HEK293 (cell line): ENCODE measurements around the gene HLA-G.

ENCODE experiments used
- CTCF ChIA-PET: fragments of 350-600 bp; formaldehyde crosslinking; extraction: SDS; loops from one replicate; lab custom pipeline; 2021; ENCODE audit warnings: antibody characterized with exemption; lab: Yijun Ruan, JAX
- POLR2A ChIA-PET: fragments of 300-600 bp; formaldehyde crosslinking; extraction: SDS; loops from one replicate; lab custom pipeline; 2020; ENCODE audit warnings: antibody characterized with exemption, inconsistent platforms; lab: Yijun Ruan, JAX
- H3K27ac ChIP-seq: fragments of 200-500 bp; sonication (Bioruptor generic); 2 replicates; pipeline ENCODE4 v1.5.1; 2014; ENCODE audit warnings: low read depth, low read length, control low read depth, inconsistent platforms; ENCODE audit errors: extremely low read depth
- H3K36me3 ChIP-seq, 2 experiments: fragments of 200-500 bp in 1 of 2; sonication (Bioruptor generic) in 1 of 2; 1 replicate in 1 of 2; 2 replicates in 1 of 2; pipeline ENCODE4 v1.5.1; 2014 to 2017; ENCODE audit warnings: inconsistent platforms in 2 of 2, low read length in 2 of 2; ENCODE audit not compliant: control insufficient read depth in 2 of 2, insufficient read depth in 1 of 2
- H3K4me1 ChIP-seq: fragments of 200-500 bp; sonication (Bioruptor generic); 2 replicates; pipeline ENCODE4 v1.5.1; 2014; ENCODE audit warnings: mild to moderate bottlenecking, low read length, inconsistent platforms; ENCODE audit not compliant: control insufficient read depth, insufficient read depth
- H3K4me3 ChIP-seq: 2 replicates; pipeline ENCODE4 v1.5.1; 2011; ENCODE audit warnings: low read depth, mild to moderate bottlenecking, control low read depth, low read length, moderate library complexity
- H3K9me3 ChIP-seq: fragments of 200-500 bp; sonication (Bioruptor generic); 2 replicates; pipeline ENCODE4 v1.5.1; 2014; ENCODE audit warnings: low read depth, low read length, inconsistent platforms; ENCODE audit not compliant: control insufficient read depth, insufficient read depth
- AEBP2 ChIP-seq: fragments of 450-650 bp; formaldehyde crosslinking; IDR thresholded peaks from 2 replicates; pipeline ENCODE4 v1.5.1; 2016; ENCODE audit warnings: missing biosample characterization, missing genetic modification characterization, borderline replicate concordance
- BCL11A ChIP-seq: fragments of 450-650 bp; formaldehyde crosslinking; IDR thresholded peaks from 2 replicates; pipeline ENCODE4 v1.5.1; 2016; ENCODE audit warnings: low read depth, missing biosample characterization, missing genetic modification characterization
- ELK4 ChIP-seq: IDR thresholded peaks from 2 replicates; pipeline ENCODE4 v1.6.1; 2011; ENCODE audit warnings: mild to moderate bottlenecking, low read depth, low read length, borderline replicate concordance
- HOXA7 ChIP-seq: sonication (generic); formaldehyde crosslinking; IDR thresholded peaks from 2 replicates; pipeline ENCODE4 v1.8.1; 2022; ENCODE audit warnings: missing genetic modification reagents, borderline replicate concordance
- OVOL3 ChIP-seq: fragments of 450-650 bp; formaldehyde crosslinking; IDR thresholded peaks from 2 replicates; pipeline ENCODE4 v1.5.1; 2016; ENCODE audit warnings: missing biosample characterization, missing genetic modification characterization
- SETDB1 ChIP-seq: IDR thresholded peaks from one replicate; pipeline ENCODE4 v1.6.1; 2017; ENCODE audit warnings: mild to moderate bottlenecking, low read length, moderate library complexity, mixed read lengths; ENCODE audit not compliant: insufficient read length
- SP7 ChIP-seq: fragments of 450-650 bp; formaldehyde crosslinking; IDR thresholded peaks from 2 replicates; pipeline ENCODE4 v1.5.1; 2016; ENCODE audit warnings: missing biosample characterization, missing genetic modification characterization
- ZFHX2 ChIP-seq: fragments of 450-650 bp; formaldehyde crosslinking; conservative IDR thresholded peaks from 2 replicates; pipeline ENCODE4 v1.5.1; 2016; ENCODE audit warnings: missing biosample characterization, missing genetic modification characterization
- ZFP3 ChIP-seq: fragments of 450-650 bp; formaldehyde crosslinking; IDR thresholded peaks from 2 replicates; pipeline ENCODE4 v1.5.1; 2016; ENCODE audit warnings: low read depth, missing biosample characterization, missing genetic modification characterization
- ZFP41 ChIP-seq: fragments of 450-650 bp; formaldehyde crosslinking; IDR thresholded peaks from 2 replicates; pipeline ENCODE4 v1.5.1; 2016; ENCODE audit warnings: missing biosample characterization, missing genetic modification characterization, borderline replicate concordance
- ZNF10 ChIP-seq: fragments of 450-650 bp; formaldehyde crosslinking; IDR thresholded peaks from 2 replicates; pipeline ENCODE4 v1.5.1; 2017; ENCODE audit warnings: missing biosample characterization, missing genetic modification characterization
- ZNF112 ChIP-seq: fragments of 450-650 bp; formaldehyde crosslinking; IDR thresholded peaks from 2 replicates; pipeline ENCODE4 v1.5.0; 2017; ENCODE audit warnings: missing biosample characterization, missing genetic modification characterization
- ZNF132 ChIP-seq: fragments of 450-650 bp; formaldehyde crosslinking; IDR thresholded peaks from 2 replicates; pipeline ENCODE4 v1.5.1; 2017; ENCODE audit warnings: missing biosample characterization, missing genetic modification characterization, borderline replicate concordance
- ZNF140 ChIP-seq: fragments of 450-650 bp; formaldehyde crosslinking; IDR thresholded peaks from 2 replicates; pipeline ENCODE4 v1.5.1; 2016; ENCODE audit warnings: missing biosample characterization, missing genetic modification characterization
- ZNF2 ChIP-seq: fragments of 450-650 bp; formaldehyde crosslinking; IDR thresholded peaks from 2 replicates; pipeline ENCODE4 v1.5.1; 2016; ENCODE audit warnings: missing biosample characterization, missing genetic modification characterization
- ZNF214 ChIP-seq: fragments of 450-650 bp; formaldehyde crosslinking; IDR thresholded peaks from 2 replicates; pipeline ENCODE4 v1.5.1; 2017; ENCODE audit warnings: missing biosample characterization, mild to moderate bottlenecking, missing genetic modification characterization, borderline replicate concordance
- ZNF280C ChIP-seq: fragments of 450-650 bp; formaldehyde crosslinking; IDR thresholded peaks from 2 replicates; pipeline ENCODE4 v1.5.1; 2016; ENCODE audit warnings: missing biosample characterization, missing genetic modification characterization
- ZNF292 ChIP-seq: fragments of 450-650 bp; formaldehyde crosslinking; IDR thresholded peaks from 2 replicates; pipeline ENCODE4 v1.5.1; 2016; ENCODE audit warnings: low read depth, missing biosample characterization, missing genetic modification characterization, borderline replicate concordance
- ZNF324 ChIP-seq: fragments of 450-650 bp; formaldehyde crosslinking; IDR thresholded peaks from 2 replicates; pipeline ENCODE4 v1.5.1; 2016; ENCODE audit warnings: missing biosample characterization, missing genetic modification characterization
- ZNF501 ChIP-seq: fragments of 450-650 bp; formaldehyde crosslinking; IDR thresholded peaks from 2 replicates; pipeline ENCODE4 v1.5.1; 2016; ENCODE audit warnings: missing biosample characterization, missing genetic modification characterization
- ZNF521 ChIP-seq: fragments of 450-650 bp; formaldehyde crosslinking; IDR thresholded peaks from 2 replicates; pipeline ENCODE4 v1.5.1; 2017; ENCODE audit warnings: missing biosample characterization, mild to moderate bottlenecking, missing genetic modification characterization
- ZNF544 ChIP-seq: fragments of 450-650 bp; formaldehyde crosslinking; IDR thresholded peaks from 2 replicates; pipeline ENCODE4 v1.5.0; 2017; ENCODE audit warnings: missing biosample characterization, missing genetic modification characterization
- ZNF660 ChIP-seq: fragments of 450-650 bp; IDR thresholded peaks from 2 replicates; pipeline ENCODE4 v1.5.1; 2018; ENCODE audit warnings: missing biosample characterization, mild to moderate bottlenecking, missing genetic modification characterization
- ZNF677 ChIP-seq: fragments of 450-650 bp; IDR thresholded peaks from 2 replicates; pipeline ENCODE4 v1.5.0; 2018; ENCODE audit warnings: missing biosample characterization, mild to moderate bottlenecking, missing genetic modification characterization, moderate library complexity
- ZNF785 ChIP-seq: fragments of 450-650 bp; formaldehyde crosslinking; IDR thresholded peaks from 2 replicates; pipeline ENCODE4 v1.5.1; 2016; ENCODE audit warnings: missing biosample characterization, missing genetic modification characterization
- ZNF837 ChIP-seq: fragments of 450-650 bp; formaldehyde crosslinking; IDR thresholded peaks from 2 replicates; pipeline ENCODE4 v1.5.1; 2016; ENCODE audit warnings: missing biosample characterization, missing genetic modification characterization
- ZXDB ChIP-seq: fragments of 450-650 bp; formaldehyde crosslinking; IDR thresholded peaks from 2 replicates; pipeline ENCODE4 v1.5.1; 2016; ENCODE audit warnings: missing biosample characterization, missing genetic modification characterization
- TF ChIP-seq, protein P1 (sequence below): fragments of 450-650 bp; formaldehyde crosslinking; IDR thresholded peaks from 2 replicates; pipeline ENCODE4 v1.5.1; 2016; ENCODE audit warnings: missing biosample characterization, missing genetic modification characterization
- TF ChIP-seq, protein P2 (sequence below): fragments of 450-650 bp; formaldehyde crosslinking; IDR thresholded peaks from 2 replicates; pipeline ENCODE4 v1.5.1; 2017; ENCODE audit warnings: missing biosample characterization, missing genetic modification characterization

HLA-G gene

DNA sequence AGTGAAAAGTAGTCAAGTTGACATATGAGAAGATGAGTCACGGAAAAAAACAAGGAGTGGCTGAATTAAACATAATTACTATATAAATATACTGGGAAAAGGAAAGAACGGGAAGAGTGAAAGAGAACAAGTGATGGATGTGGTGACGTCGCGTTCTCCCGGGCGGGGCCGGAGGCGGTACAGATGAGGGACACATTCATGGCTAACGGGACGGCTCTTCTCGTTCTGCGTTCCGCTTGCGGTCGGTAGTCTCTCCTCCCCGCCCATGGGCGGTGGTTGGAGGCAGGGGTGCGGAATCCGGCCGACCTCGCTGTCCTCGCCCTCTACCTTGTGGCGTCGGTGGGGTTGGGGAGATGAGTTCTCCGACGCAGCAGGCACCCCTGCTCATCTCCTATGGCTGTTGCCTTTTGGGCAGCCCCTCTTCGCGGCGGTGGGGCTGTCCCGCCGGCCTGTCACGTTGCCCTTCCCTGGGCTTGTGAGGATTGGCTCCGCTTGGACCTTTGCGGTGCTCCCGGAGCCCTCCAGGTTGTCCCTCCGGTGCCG, 22.5 kb downstream of the HLA-G start:
- H3K27ac ChIP-seq = no peak overlapping the region
- TF ChIP-seq ZNF501 (tag by site-specific recombination) (no peak), ZNF10 (tag by site-specific recombination) (no peak), ZNF677 (no peak), ZNF521 (no peak), OVOL3 (no peak), SP7 (no peak), ZNF544 (tag by site-specific recombination) (no peak), ELK4 (no peak), ZFP41 (no peak), ZFHX2 (tag by site-specific recombination) (no peak), ZNF292 (no peak), ZNF214 (no peak), AEBP2 (tag by site-specific recombination) (no peak), SETDB1 (no peak), ZNF837 (tag by site-specific recombination) (no peak), ZNF660 (no peak), HOXA7 (CRISPR knock-in tag) (no peak), ZFP3 (tag by site-specific recombination) (no peak)
- TF ChIP-seq, protein P1, sequence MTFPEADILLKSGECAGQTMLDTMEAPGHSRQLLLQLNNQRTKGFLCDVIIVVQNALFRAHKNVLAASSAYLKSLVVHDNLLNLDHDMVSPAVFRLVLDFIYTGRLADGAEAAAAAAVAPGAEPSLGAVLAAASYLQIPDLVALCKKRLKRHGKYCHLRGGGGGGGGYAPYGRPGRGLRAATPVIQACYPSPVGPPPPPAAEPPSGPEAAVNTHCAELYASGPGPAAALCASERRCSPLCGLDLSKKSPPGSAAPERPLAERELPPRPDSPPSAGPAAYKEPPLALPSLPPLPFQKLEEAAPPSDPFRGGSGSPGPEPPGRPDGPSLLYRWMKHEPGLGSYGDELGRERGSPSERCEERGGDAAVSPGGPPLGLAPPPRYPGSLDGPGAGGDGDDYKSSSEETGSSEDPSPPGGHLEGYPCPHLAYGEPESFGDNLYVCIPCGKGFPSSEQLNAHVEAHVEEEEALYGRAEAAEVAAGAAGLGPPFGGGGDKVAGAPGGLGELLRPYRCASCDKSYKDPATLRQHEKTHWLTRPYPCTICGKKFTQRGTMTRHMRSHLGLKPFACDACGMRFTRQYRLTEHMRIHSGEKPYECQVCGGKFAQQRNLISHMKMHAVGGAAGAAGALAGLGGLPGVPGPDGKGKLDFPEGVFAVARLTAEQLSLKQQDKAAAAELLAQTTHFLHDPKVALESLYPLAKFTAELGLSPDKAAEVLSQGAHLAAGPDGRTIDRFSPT (tag by site-specific recombination) = no peak
- ChIA-PET POLR2A (no interaction called here), CTCF (interaction anchor here (1.0 to 6.4 kb wide), 3 partner anchors 162 to 252 kb away, joined by 3 to 53 read pairs (median 4); no protein-coding TSS in a partner anchor)
- no peaks in the 10 kb centered on the region for H3K36me3 ChIP-seq
- no peak overlapping the region for H3K4me3 ChIP-seq
- H3K9me3 ChIP-seq = no peaks in the 10 kb centered on the region
- no peaks in the 10 kb centered on the region for H3K4me1 ChIP-seq

- Histone ChIP-seq H3K4me3 (no peak overlapping the region), H3K36me3 (no peaks in the 10 kb centered on the region), H3K4me1 (no peaks in the 10 kb centered on the region), H3K9me3 (no peaks in the 10 kb centered on the region), H3K27ac (no peak overlapping the region)
- CTCF ChIA-PET = interaction anchor here (0.7 to 6.4 kb wide), 9 partner anchors 17 to 356 kb away, joined by 3 to 53 read pairs (median 3); no protein-coding TSS in a partner anchor
- POLR2A ChIA-PET = no interaction called here
- TF ChIP-seq ZNF140 (tag by site-specific recombination) (no peak), ZNF2 (tag by site-specific recombination) (no peak), ZNF324 (tag by site-specific recombination) (no peak), ZNF112 (no peak), ZNF132 (tag by site-specific recombination) (no peak), BCL11A (tag by site-specific recombination) (no peak), ZNF785 (tag by site-specific recombination) (no peak), ZNF280C (tag by site-specific recombination) (no peak), ZXDB (tag by site-specific recombination) (no peak), SETDB1 (no peak)
- TF ChIP-seq, protein P2, sequence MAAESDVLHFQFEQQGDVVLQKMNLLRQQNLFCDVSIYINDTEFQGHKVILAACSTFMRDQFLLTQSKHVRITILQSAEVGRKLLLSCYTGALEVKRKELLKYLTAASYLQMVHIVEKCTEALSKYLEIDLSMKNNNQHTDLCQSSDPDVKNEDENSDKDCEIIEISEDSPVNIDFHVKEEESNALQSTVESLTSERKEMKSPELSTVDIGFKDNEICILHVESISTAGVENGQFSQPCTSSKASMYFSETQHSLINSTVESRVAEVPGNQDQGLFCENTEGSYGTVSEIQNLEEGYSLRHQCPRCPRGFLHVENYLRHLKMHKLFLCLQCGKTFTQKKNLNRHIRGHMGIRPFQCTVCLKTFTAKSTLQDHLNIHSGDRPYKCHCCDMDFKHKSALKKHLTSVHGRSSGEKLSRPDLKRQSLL (tag by site-specific recombination) = no peak
These were observed 23.6 kb downstream of the HLA-G start for GRCh38 chr6:29851190-29851589.
